ENCODE measurements around the gene ATP5ME. TPM values are rescaled to one million over a fixed set of nuclear protein-coding genes. Genes with fewer than 3 reads are reported as not detected.
A peak's percentile ranks its signal among the peaks of the same experiment; 100 is the strongest.

ATP5ME gene
- total and polyA plus RNA-seq, 2 of the 13 experiments (the other 11 are each of a cell fraction or from before 2014, with no cell fraction given) = 305 to 753 TPM

- TF ChIP-seq ZNF318 (CRISPR knock-in tag; IDR thresholded peaks at IDR 0.05) (no peak), SP140L (CRISPR knock-in tag; IDR thresholded peaks at IDR 0.05; ENCODE audit: borderline replicate concordance) (no peak), NFE2L1 (CRISPR knock-in tag; IDR thresholded peaks at IDR 0.05; ENCODE audit: borderline replicate concordance) (no peak), ZNF629 (CRISPR knock-in tag; conservative IDR thresholded peaks at IDR 0.05) (no peak), KDM6A (CRISPR knock-in tag; IDR thresholded peaks at IDR 0.05; ENCODE audit: low read depth) (no peak), TFDP1 (CRISPR knock-in tag; IDR thresholded peaks at IDR 0.05; ENCODE audit: borderline replicate concordance) (no peak), MEIS2 (CRISPR knock-in tag; IDR thresholded peaks at IDR 0.05) (no peak), ZNF609 (CRISPR knock-in tag; IDR thresholded peaks at IDR 0.05; ENCODE audit: borderline replicate concordance) (0 out of 2 replicates have a peak, but pooled peaks have one; percentile 35), DRAP1 (CRISPR knock-in tag; IDR thresholded peaks at IDR 0.05) (peak; percentile 16; the same call in 1 of the 2 replicates), ZNF18 (CRISPR knock-in tag; IDR thresholded peaks at IDR 0.05; ENCODE audit: insufficient replicate concordance) (no peak), SAFB2 (CRISPR knock-in tag; IDR thresholded peaks at IDR 0.05; ENCODE audit: borderline replicate concordance, low read depth) (no peak; the same call in 1 of the 2 replicates), ZNF552 (CRISPR knock-in tag; IDR thresholded peaks at IDR 0.05; ENCODE audit: borderline replicate concordance) (no peak)
These were observed 10.0 kb upstream of the ATP5ME start (continued) for GRCh38 chr4:683982-684622.

Measured in HepG2 (cell line).